Left colon (tissue), 2 donors: ENCODE results near the gene FYB1. TPM values are rescaled to one million over a fixed set of nuclear protein-coding genes. Genes with fewer than 3 reads are reported as not detected.
"Not testable (repeated sequence)": the region's sequence is repeated elsewhere in the genome, so short reads cannot be mapped to it uniquely, and the experiment has no call there.

ENCODE experiments used
- ATAC-seq: fragments of 200-7000 bp; cut with Tn5 transposase; one replicate; pipeline ENCODE4 v1.9.1; 2020; ENCODE audit warnings: mild to moderate bottlenecking, moderate library complexity
- DNase-seq, 2 donors: peaks; one replicate each; pipeline ENCODE4 v3.0.0-alpha.2; 2020
- intact Hi-C, 2 donors: fragments of 100-400 bp; cut with DNase I in 1 of 2; cut with micrococcal nuclease in 1 of 2; formaldehyde crosslinking; loops; one replicate each; pipeline versions ENCODE4 v1.11.2 to v1.14.0; 2022; cut with DNase I, micrococcal nuclease
- total RNA-seq, 2 donors: library from RNA; stranded (reverse); fragmentation: NEBNext Ultra II Directional; extraction: Animal tissue kit (Norgen Biotek cat#: 25700); gene quantifications; one replicate each; pipeline ENCODE4 v1.2.1, GENCODE V29; 2021
- donor health status: DM: no; HTN: no; CAD: no.
- donor health status: DM: yes; HTN: yes; CAD: no.

FYB1 gene
- total RNA-seq, 2 donors from 2014 or later, result 7.3 to 10.8 TPM

GRCh38 chr5:39233783-39234182, 14.4 kb upstream of the FYB1 start:
- DNase-seq (no peak), ATAC-seq (no peak)
- intact Hi-C loops, result no loop called here

DNA sequence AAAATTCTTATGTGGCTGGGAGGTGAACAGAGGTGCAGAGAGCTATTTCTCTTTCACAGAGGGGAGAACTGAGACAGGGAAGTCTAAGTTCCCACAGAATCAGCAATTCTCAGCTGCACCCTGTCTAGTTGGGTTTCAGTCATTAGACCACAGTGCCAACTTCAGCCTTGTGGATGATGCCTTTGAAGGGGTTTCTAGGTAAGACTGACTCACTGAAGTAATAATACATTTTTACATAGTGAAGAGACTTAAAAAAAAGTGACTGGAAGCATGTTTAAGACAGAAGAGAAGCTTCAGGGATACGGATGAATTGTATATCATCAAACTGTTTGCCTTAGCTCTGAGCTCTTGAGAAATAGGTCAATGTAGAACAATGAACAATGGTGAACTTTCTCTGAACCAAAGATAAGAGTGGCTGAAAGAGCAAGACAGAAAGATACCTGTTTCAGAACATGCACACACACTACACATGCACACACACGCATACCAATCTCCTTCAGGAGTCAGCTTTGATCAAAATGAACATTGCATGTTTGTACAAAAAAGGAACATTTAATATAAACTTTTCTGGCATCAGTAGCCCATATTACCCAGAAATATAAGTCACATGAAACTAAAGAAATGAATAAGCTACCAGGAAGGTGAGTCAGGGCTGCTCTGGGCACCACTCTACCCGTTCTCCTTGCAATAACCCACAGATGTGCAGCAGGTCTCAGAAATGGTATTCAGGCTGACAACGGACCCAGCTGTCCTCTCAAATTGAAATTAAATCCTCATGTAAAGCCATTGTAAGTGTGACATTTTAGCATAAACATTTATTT, 12.6 kb upstream of the FYB1 start:
- ATAC-seq (peak; percentile 71), DNase-seq (no peak)
- intact Hi-C loops, result no loop called here

- DNase-seq (no peak), ATAC-seq (no peak)
- intact Hi-C loops, result loop anchor here in 1 of 2 donors (10.0 kb wide), 1 partner anchor 146 kb away; no protein-coding TSS in a partner anchor
Measured at GRCh38 chr5:39228596-39228995, 9.2 kb upstream of the FYB1 start.

GRCh38 chr5:39226558-39226957, 7.2 kb upstream of the FYB1 start:
- intact Hi-C loops, result loop anchor here in 1 of 2 donors (10.0 kb wide), 1 partner anchor 148 kb away; no protein-coding TSS in a partner anchor
- DNase-seq, result no peak
- peak; percentile 73 for ATAC-seq

- intact Hi-C loops, result loop anchor here in 1 of 2 donors (10.0 kb wide), 1 partner anchor 149 kb away; no protein-coding TSS in a partner anchor
- DNase-seq (no peak), ATAC-seq (peak; percentile 12)
Measured at GRCh38 chr5:39226100-39226451, 6.7 kb upstream of the FYB1 start.

DNA sequence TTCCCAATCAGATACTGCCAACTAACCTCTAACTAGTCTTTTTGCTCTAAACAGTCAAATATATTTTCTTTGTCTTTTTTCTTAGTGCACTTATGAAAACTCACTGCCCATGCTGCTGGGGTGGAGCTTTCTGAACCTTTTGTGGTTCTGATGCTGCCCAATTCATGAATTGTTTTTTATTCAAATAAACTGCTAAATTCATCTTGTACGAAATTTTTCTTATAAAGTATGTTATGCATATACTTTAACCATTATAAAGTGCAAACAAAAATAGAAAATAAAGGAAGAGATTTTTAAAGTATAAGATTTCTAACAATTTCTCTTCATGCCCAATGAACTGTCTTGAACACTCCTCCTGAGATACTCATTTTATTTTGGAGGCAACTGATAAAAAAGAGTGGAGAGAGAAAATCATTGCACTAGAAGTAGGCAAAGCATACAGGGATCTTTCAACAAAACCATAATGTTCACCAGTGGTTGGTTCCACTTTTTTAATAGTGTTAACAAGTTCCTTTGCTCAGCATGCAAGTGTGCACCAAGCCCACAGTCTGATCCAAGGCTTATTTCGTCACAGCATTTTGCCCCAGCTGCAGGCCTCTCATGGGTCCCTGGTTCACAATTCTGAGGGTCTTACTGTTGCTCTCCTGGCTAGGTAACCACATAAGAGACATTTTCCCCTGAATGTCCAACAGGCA, 6.2 kb upstream of the FYB1 start:
- DNase-seq (no peak), ATAC-seq (no peak)
- intact Hi-C loops, result loop anchor here in 1 of 2 donors (10.0 kb wide), 1 partner anchor 149 kb away; no protein-coding TSS in a partner anchor

DNA sequence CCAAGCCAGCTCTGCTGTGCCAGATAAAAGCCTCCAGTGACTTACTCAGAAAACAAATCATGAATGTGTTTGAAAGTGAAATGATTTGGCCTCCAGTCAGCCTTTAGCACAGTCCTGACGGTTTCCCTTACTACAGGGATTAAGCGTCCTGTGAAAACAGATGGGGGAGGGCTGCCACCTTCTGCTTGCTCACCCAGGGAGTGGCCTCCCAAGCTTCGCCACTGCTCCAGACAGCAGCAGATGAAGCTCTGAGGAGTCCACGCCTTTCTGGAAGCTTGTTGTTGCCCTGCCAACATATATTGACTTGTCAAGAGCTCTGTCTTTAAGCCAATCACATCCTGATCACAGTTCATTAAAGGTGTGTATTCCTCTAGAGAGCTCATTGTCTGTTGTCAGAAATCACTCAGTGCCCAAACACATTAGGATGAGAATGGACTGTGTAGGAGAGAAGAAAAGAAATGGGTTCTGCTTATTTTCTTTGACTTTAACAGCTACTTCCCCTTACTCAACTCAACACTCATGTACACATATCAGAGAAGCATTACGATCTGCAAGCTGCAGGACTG, 4.9 kb upstream of the FYB1 start:
- intact Hi-C loops, result loop anchor here in 1 of 2 donors (10.0 kb wide), 1 partner anchor 151 kb away; no protein-coding TSS in a partner anchor
- peak; percentile 93 for ATAC-seq
- DNase-seq, result peak; percentile 71 to 74

DNA sequence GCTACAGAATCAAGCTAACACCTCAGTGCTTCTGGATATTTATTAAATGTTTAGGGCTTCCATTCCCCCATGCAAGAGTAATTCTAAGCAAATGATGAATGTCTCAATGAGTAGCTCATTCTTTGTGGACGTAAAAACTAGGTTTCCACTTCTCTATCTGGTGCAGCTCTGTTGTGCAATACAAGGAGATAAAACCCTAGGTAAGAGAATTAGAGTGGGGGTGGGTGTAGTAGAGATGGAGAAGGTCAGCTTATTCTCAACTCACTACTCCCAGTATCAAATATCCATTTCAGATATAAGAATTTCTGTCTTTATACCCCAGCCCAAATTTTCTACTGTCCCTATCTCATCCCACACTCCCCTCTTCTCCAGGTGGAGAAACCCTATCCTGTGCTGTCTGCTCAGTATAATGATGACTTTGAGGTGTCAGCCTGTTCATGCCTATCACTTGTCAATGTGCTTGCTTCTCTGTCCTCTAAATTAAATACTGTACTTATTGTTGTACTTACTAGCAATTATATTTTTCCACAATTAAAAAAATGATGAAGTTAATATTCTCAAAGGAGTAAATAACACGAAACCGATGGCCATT, 4.3 kb upstream of the FYB1 start:
- no peak for ATAC-seq
- intact Hi-C loops, result loop anchor here in 1 of 2 donors (10.0 kb wide), 1 partner anchor 151 kb away; no protein-coding TSS in a partner anchor
- DNase-seq, result no peak

GRCh38 chr5:39221671-39222070, 2.3 kb upstream of the FYB1 start:
- intact Hi-C loops, result loop anchor here in 1 of 2 donors (10.0 kb wide), 1 partner anchor 153 kb away; no protein-coding TSS in a partner anchor
- not testable (repeated sequence) for ATAC-seq, DNase-seq

DNA sequence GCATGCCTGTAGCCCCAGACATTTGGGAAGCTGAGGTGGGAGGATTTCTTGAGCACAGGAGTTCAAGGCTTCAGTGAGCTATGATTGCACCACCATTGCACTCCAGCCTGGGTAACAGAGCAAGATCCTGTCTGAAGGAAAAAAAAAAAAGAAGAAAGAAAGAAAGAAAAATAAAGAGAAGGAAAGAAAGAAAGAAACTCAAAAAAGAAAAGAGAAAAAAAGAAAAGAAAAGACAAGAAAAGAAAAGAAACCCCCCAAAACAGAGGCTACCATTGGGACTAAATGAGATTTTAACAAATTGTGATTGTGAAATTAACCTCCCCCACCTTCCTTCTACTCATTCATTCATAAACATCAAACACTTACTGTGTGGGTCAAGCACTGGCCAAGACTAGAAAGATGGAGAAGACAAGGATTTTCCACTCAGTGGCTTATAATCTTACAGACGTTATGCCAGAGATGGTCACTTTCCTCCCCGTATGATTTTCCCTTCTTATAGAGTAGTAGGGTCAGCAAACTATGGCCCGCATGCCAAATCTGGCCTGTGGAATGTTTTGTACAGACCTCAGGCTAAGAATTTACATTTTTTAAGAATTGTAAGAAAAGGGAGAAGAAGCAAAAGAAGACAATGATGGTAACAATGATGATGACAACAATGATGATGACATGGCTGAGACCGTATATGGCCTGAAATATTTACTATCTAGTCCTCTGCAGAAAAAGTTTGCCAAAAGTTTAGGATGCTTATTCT, 1.1 kb upstream of the FYB1 start:
- ATAC-seq (no peak), DNase-seq (no peak)
- intact Hi-C loops, result loop anchor here in 1 of 2 donors (10.0 kb wide), 1 partner anchor 154 kb away; no protein-coding TSS in a partner anchor

DNA sequence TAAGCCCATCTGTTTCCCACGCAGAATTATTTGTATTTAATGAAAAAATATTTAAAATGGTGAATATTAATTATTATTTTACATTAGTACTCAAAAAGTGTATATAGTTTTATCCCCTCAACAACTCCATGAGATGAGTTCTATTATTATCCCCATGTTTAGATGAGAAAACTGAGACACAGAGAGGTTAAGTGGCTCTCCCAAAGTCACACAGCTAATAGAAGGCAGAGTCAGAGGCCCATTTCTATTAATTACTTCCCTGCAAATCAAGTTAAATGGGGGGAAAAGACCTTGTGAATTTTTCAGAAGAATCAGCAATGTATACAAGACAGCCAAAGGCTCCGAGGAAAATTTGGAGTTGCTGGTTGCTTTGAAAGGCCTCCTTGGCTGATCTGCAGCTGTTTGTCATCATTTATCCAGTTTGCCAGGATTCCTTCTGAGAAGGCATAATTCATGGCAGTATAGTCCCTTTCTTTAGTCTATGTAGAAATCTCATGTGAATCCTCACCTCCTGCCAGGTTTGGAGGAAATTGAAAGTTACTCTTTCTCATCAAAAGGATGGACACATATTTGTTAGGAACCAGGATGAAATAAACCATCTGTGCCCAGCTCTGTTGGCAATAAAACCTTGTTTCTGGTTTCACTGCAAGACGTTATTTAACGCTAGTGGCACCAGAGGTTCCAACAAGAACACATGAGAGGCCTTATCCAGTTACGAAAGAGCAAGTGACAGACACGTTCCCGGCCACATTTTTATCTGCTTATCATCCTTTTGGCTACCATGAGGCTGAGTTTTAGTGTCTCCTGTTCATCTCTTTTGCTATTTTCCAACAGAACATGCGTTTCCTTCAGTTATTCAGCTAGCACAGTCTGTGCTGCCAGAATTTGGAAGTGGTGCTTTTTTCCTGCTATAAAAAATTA, 621 bp downstream of the FYB1 start:
- intact Hi-C loops, result loop anchor here in 1 of 2 donors (5.0 kb wide), 2 partner anchors 64 to 354 kb away; no protein-coding TSS in a partner anchor
- DNase-seq (no peak), ATAC-seq (no peak)

- DNase-seq (peak; percentile 70 to 80), ATAC-seq (peak; percentile 83)
- intact Hi-C loops, result loop anchor here in 1 of 2 donors (5.0 kb wide), 2 partner anchors 65 to 355 kb away; no protein-coding TSS in a partner anchor
Measured at GRCh38 chr5:39217365-39218281, 1.7 kb downstream of the FYB1 start.

DNA sequence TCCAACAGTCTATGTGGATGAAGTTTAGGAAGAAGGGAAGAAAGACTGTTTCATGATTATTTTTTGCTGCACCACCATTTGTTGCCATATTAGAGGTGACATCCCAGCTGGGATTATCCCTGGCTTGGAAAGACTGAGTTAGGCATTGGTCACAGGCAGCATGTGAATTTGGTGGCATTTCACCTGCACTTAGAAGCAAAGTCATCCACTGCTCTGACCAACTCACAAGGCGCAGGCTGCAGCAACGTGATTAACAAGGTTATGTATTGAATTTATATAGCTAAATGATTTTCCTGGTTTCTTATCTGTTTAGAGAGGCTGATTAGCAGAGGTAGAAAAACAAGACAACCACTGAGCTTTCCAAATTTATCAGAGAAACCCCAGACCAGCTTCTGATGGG, 2.7 kb downstream of the FYB1 start:
- DNase-seq (no peak), ATAC-seq (no peak)
- intact Hi-C loops, result loop anchor here in 1 of 2 donors (5.0 kb wide), 2 partner anchors 66 to 356 kb away; no protein-coding TSS in a partner anchor

GRCh38 chr5:39215857-39216256, 3.5 kb downstream of the FYB1 start:
- intact Hi-C loops, result loop anchor here in 1 of 2 donors (5.0 kb wide), 2 partner anchors 66 to 356 kb away; no protein-coding TSS in a partner anchor
- DNase-seq, result no peak
- no peak for ATAC-seq

- intact Hi-C loops, result loop anchor here in 1 of 2 donors (5.0 kb wide), 2 partner anchors 67 to 357 kb away; no protein-coding TSS in a partner anchor
- no peak for ATAC-seq
- DNase-seq, result no peak
Measured at GRCh38 chr5:39214912-39215709, 4.3 kb downstream of the FYB1 start.
